Limb (tissue), 2 donors: ENCODE data around the gene UBA52.
A peak's percentile ranks its signal among the peaks of the same experiment; 100 is the strongest.
"Not testable (repeated sequence)": the region's sequence is repeated elsewhere in the genome, so short reads cannot be mapped to it uniquely, and the experiment has no call there.

Source experiments
- DNase-seq, 2 donors: peaks; one replicate each; pipeline ENCODE4 v3.0.0-alpha.2; 2016; ENCODE audit errors: extremely low spot score in 2 of 2

The UBA52 gene

DNA sequence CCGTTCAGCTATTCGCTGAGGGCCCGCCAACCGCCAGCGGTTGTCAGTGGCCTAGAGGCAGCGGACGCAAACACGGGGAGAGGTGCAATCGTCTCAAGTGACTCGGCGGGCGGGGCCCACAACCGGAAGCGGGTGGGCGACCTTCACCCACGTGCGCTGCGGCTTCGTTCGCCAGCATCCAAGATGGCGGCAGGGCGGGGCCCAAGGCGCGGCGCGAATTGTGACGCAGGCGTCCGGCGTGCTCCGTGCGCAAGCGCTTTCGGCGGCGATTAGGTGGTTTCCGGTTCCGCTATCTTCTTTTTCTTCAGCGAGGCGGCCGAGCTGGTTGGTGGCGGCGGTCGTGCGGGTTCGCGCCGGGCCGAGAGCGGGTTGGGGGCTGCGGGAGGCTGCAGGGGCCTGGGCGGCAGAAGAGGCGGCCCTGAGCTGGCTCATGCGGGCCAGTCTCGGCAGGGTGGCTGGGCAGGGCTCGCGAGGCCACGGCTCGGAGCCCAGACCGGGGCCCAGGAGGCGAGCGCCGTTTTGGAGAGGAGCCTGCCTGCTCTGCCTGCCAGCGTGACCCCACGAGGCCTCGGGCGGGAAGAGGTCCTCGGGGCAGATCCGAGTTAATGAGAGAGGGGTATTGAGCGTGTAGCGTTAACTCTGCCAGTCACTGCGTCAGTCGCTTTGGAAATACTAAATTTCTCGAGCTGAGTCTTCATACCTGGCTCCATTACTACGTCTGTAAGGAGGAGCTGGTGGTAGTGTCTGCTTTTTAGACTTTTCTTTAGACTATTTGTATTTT lies at the start of gene UBA52:
TSS of gene UBA52 (plus strand) at position 294 of the 781 bp plus-strand sequence. CDS start 1,444 bp downstream, outside the sequence.
- DNase-seq: peak; percentile 96 to 99

- peak; percentile 100 for DNase-seq
Measured at GRCh38 chr19:18522124-18522861, 49.4 kb upstream of the UBA52 start.

GRCh38 chr19:18522862-18523440 lies 48.7 kb upstream of the UBA52 start:
- DNase-seq: not testable (repeated sequence)

GRCh38 chr19:18523841-18524240 lies 47.8 kb upstream of the UBA52 start:
- DNase-seq: no peak

DNA sequence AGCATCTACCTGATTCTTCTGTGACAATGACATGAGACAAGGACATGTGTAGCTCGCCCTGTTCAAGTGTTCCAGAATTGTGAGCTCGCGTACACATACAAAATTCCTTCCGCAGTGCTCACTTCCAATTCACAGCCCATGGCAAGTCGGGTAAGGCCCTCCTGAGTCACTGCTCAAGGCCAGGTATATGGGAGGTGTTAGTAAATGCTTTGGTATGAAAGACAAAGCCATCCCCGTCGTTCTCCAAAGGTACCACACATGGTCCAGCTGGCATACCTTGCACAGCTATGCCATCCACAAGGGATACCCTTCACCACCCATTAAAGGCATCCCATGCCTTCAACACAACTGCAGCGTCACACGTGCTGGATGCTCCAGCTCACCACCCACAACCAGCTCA lies 45.3 kb upstream of the UBA52 start:
- no peak for DNase-seq

- DNase-seq: no peak
Measured at GRCh38 chr19:18529782-18530181, 41.9 kb upstream of the UBA52 start.

GRCh38 chr19:18531485-18531884 lies 40.2 kb upstream of the UBA52 start:
- no peak for DNase-seq

GRCh38 chr19:18532168-18532890 lies 39.3 kb upstream of the UBA52 start:
- no peak for DNase-seq

DNA sequence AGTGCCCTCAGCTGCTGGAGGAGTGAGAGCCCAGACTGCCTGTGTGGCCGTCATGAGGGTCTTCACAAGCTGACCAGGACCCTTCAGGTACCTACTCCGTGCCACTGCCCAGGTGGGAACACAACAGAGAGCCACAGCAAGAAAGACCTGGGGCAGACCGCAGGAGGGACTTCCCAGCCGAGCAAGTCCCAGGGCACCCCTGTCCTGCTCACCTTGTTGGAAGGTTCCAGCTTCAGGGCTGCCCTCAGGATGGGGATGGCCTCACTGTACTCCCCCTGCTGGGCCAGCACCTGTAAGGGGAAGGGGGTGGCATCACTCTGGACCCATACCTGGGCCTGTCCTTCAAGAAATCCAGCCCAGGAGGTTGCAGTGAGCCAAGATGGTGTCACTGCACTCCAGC lies 38.6 kb upstream of the UBA52 start:
- DNase-seq: no peak

- no peak for DNase-seq
Measured at GRCh38 chr19:18536475-18536874, 35.2 kb upstream of the UBA52 start.

- no peak for DNase-seq
Measured at GRCh38 chr19:18537431-18537830, 34.2 kb upstream of the UBA52 start.

DNA sequence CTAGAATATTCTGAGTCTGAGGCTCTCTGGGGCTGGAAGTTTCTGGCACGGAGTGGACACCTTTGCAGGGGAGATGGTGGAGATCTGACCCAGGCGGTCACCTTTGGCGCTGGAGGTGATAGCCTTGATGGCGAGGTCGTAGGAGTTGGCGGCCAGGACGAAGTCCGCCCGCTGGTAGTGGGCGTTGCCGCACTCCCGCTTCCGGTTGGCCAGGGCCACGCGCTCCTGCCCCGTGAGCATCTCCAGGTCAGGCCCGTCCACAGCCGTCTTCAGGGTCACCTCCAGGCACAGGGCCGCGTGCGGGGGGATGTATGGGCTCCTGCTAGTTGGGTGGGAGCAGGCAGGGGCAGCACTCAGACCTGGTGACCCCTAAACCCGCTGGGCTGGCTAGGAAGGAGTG lies 33.5 kb upstream of the UBA52 start:
- DNase-seq: no peak

DNA sequence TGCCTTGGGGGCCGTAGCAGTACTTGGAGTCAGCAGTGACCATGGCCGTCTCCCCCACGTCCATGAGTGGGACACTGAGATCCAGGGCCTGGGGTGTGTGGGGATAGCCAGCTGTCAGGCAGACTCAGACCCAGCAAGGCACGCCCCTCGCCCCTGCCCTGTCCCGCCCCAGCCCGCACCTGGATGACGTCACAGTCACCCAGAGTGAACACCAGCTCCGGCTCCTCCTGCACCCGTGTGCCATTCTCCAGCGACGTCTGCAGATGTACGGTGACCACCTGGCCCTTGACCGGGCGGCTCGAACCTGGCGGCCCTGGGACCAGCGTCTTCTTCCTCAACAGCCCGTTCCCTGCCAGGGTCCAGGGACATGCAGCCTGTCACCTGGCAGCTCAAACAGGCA lies 32.3 kb upstream of the UBA52 start:
- no peak for DNase-seq

DNA sequence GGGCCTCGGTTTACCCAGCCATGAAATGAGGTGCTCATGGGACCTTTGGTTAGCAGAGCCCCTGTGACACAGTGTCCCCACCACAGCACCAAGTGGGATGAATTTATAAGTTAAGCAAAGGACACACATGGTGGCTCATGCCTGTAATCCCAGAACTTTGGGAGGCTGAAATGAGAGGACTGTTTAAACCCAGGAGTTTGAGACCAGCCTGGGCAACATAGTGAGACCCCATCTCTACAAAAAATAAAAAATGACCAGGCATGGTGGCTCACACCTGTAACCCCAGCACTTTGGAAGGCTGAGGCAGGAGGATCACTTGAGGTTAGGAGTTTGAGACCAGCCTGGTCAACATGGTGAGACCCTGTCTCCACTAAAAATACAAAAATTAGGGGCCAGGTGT lies 31.5 kb upstream of the UBA52 start:
- not testable (repeated sequence) for DNase-seq

DNA sequence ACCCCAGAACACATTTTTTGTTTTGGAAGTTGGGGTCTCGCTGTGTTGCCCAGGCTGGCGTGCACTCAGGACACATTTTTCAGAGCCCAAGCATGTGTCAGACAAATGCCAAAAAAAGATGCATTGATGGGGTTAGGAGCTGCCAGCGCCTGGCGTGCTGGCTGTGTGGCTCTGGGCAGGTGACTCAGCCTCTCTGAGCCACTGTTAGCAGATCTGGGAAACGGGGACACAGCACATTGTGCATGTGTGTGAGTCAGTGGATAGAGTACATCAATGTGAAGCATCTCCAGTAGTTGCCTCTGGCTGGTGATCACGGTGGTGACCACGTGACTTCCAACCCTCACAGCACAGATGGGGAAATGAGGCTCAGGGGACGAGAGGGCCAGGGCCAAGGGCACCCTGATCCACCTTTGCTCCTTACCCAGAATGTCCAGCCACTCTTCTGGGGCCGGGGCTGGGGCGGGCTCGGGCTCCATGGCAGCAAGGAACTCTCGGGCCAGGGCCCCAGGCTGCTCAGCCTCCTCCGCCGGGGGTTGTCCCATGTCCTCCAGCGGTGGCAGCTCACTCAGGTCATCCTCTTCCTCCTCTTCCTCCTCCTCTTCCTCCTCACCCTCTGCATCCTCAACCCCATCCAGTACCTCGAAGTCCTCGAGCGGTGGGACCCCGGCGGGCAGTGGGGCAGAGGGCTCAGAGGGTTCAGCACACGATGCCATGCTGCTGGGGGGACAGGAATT lies 30.2 kb upstream of the UBA52 start:
- DNase-seq: no peak

DNA sequence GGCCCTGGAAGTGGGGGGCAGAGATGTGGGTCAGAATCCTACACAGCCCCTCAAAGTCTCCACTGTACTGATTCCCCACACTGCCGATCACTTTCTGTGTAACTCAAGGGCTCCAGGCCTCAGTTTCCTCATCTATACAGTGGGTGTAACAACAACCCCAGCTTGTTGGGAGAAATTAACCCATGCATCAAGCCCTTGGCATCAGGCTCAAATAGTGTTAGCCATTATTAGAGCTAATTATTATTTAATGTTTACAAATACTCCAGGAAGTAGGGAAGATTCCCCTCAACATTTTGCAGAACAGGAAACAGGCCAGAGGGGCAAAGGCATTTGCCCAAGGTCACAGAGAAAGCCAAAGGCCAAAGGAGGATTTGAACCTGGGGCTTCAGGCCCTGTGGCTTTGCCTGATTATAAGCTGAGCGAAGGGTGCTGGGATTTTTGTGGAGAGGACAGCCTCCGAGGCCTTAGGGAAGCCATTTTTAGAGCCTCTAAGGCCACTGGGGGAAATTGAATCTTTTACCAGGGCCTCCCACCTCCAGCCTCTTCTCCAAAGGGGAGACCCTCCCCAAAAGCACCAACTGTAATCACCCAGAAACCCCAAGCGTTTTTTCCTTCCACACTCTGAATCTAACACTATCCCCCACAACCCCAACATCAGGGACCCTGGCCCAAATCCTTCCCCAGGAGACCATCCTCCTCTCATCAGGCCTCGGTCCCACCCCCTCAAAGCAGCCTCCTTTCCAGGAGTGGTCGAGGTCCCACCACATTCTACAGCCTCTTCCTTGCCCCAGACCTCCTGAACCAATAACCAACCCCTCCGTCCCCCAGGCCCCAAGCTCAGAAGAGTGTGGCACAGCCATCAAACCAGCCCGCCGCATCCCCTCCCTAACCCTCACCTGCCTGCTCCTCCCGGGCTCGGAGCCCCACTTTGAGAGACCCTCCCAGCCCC lies 29.4 kb upstream of the UBA52 start:
- no peak for DNase-seq

DNA sequence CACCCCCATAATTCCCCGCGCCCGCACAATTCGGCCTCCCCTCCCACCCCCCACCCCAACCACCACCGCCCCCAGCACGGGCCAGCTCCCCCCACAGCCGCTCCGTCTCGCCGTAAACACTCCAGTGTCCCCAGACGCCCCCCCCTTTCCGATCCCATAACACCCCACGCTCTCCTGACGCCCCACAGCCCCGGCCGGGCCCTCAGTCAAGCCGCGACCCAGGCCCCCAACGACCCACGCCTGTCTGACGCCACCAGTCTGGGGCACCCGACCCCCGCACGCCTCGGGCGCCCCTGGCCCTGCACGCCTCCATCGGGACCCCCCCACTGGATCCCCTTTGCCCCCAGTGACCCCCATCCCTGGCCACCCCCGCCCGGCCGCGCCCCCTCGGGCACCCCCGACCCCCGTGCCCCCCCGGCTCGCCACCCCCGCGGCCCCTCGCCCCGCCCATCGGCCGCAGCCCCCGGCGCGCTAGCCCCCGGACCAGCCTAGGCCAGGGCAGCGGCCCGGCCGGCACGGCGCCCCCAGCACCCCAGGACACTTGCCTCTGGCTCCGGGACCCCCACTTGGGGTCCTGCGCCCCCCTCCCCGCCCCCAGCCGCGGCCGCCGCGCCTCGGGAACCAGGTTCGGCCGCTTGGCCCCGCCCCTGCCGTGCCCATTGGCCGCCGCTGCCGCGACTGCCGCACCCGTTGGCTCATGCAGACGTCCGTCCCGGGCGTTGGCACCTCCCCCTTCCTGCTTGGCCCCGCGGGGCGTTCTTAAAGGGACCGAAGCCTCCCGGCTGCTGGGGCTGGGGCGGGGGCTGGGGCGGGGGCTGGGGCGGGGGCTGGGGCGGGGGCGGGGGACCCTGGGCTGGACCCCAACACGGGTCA lies 28.5 kb upstream of the UBA52 start, which contains the start of gene FKBP8:
TSS of gene FKBP8 (minus strand) at position 633 of the 873 bp plus-strand sequence. CDS start 1,603 bp downstream, outside the sequence.
- DNase-seq: peak; percentile 96 to 97

DNA sequence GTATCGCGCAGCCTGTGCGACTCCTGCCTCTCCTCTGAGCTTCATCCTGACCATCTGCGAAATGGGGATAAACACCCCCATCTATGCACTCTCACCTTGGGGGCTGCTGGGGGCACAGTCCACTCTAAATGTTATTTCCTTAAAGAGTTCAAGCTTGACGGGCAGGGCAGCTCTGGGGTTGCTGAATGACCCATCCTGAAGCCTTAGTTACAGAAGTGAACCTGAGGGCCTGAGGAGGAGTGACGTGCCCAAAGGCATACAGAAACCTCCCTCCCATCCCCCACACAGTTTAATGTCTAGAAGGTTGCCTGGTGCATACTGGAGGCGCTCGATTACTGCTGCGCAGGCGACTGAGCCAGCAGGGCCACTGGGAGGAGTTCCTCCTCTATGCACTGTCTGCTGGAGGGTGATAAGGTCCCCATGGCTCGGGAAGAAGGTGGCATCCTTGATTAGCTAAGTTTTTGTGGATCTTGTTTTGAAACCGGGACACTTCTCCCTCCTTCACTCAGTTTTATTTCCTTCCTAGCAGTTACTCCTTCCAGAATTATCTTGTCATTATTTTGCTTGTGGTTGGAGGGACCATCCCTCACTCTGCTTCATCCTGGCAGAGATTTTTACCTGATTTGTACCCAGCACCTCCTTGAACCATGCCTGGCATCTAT lies 27.7 kb upstream of the UBA52 start:
- no peak for DNase-seq
